Bone marrow (tissue), 2 donors: ENCODE data around the gene JMJD1C.

Experiments
- DNase-seq, 2 donors: peaks; one replicate each; lab custom pipeline; 2025; lab: John Stamatoyannopoulos, UW

The JMJD1C gene

GRCh38 chr10:63436225-63436624 lies 29.6 kb downstream of the JMJD1C start:
- DNase-seq: no peak

GRCh38 chr10:63434866-63435854 lies 30.6 kb downstream of the JMJD1C start:
- no peak for DNase-seq

GRCh38 chr10:63431962-63432797 lies 33.6 kb downstream of the JMJD1C start:
- no peak for DNase-seq

GRCh38 chr10:63430999-63431356 lies 34.8 kb downstream of the JMJD1C start:
- no peak for DNase-seq

- DNase-seq: no peak
Measured at GRCh38 chr10:63430091-63430998, 35.4 kb downstream of the JMJD1C start.

GRCh38 chr10:63429281-63429680 lies 36.5 kb downstream of the JMJD1C start:
- no peak for DNase-seq

- DNase-seq: no peak
Measured at GRCh38 chr10:63427013-63427412, 38.8 kb downstream of the JMJD1C start.

- DNase-seq: no peak
Measured at GRCh38 chr10:63425512-63425911, 40.3 kb downstream of the JMJD1C start.

GRCh38 chr10:63424576-63424975 lies 41.2 kb downstream of the JMJD1C start:
- DNase-seq: no peak

GRCh38 chr10:63423494-63423893 lies 42.3 kb downstream of the JMJD1C start:
- DNase-seq: no peak

- peak in 1 of 2 donors; percentile 73 for DNase-seq
Measured at GRCh38 chr10:63421591-63421990, 44.2 kb downstream of the JMJD1C start.

- no peak for DNase-seq
Measured at GRCh38 chr10:63416376-63416775, 49.4 kb downstream of the JMJD1C start.

GRCh38 chr10:63415640-63416244 lies 50.0 kb downstream of the JMJD1C start:
- DNase-seq: no peak

GRCh38 chr10:63414481-63415260 lies 51.1 kb downstream of the JMJD1C start:
- no peak for DNase-seq

- DNase-seq: no peak
Measured at GRCh38 chr10:63413429-63413828, 52.3 kb downstream of the JMJD1C start.

GRCh38 chr10:63412304-63412703 lies 53.5 kb downstream of the JMJD1C start:
- DNase-seq: no peak

- no peak for DNase-seq
Measured at GRCh38 chr10:63410633-63411032, 55.1 kb downstream of the JMJD1C start.

- no peak for DNase-seq
Measured at GRCh38 chr10:63409465-63410027, 56.2 kb downstream of the JMJD1C start.

- no peak for DNase-seq
Measured at GRCh38 chr10:63407136-63407662, 58.6 kb downstream of the JMJD1C start.
